ENCODE data around the gene POLR2E.

DNA sequence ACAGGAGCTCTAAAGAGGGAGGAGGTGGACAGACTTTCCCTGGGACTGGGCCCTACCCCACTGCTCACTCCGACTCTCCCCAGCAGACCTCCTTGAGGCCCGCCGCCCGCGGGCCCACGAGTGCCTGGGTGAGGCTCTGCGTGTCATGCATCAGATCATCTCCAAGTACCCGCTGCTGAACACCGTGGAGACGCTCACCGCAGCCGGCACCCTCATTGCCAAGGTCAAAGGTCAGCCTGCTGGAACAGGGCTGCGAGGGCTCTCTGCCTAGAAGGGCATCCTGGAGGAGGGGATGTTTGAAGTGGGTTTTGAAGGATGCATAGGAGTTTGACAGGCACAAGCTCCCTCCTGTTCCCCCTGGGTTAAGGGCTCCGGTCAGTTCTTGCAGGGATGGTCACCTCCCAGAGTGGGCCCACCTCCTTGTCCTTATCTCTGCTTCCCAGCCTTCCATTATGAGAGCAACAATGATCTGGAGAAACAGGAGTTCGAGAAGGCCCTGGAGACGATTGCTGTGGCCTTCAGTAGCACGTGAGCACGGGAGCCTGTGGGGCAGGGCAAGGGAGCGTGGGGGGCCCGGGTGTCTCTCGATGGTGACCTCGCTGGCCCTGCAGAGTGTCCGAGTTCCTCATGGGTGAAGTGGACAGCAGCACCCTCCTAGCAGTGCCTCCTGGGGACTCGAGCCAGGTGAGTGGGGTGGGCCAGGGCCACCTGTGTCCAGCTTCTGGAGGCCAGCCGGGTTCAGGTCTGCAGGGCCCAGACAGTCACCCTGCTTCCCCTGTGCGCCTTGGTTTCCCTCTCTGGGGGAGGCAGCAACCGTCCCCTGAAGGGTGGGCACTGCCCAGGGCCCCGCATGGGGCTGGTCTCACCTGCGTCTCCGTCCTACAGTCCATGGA is 21.9 kb downstream of the POLR2E start:
- TF ChIP-seq EZH2 (IDR thresholded peaks at IDR 0.05; ENCODE audit: borderline replicate concordance, insufficient read depth, low read length, poor library complexity, severe bottlenecking) (no peak), RAD21 (conservative IDR thresholded peaks at IDR 0.05) (no peak)
- TF ChIP-seq, protein P1, sequence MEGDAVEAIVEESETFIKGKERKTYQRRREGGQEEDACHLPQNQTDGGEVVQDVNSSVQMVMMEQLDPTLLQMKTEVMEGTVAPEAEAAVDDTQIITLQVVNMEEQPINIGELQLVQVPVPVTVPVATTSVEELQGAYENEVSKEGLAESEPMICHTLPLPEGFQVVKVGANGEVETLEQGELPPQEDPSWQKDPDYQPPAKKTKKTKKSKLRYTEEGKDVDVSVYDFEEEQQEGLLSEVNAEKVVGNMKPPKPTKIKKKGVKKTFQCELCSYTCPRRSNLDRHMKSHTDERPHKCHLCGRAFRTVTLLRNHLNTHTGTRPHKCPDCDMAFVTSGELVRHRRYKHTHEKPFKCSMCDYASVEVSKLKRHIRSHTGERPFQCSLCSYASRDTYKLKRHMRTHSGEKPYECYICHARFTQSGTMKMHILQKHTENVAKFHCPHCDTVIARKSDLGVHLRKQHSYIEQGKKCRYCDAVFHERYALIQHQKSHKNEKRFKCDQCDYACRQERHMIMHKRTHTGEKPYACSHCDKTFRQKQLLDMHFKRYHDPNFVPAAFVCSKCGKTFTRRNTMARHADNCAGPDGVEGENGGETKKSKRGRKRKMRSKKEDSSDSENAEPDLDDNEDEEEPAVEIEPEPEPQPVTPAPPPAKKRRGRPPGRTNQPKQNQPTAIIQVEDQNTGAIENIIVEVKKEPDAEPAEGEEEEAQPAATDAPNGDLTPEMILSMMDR (IDR thresholded peaks at IDR 0.05; ENCODE audit: poor library complexity, severe bottlenecking): no peak
